Measurements from ENCODE around the gene MXD4.

Gene MXD4

DNA sequence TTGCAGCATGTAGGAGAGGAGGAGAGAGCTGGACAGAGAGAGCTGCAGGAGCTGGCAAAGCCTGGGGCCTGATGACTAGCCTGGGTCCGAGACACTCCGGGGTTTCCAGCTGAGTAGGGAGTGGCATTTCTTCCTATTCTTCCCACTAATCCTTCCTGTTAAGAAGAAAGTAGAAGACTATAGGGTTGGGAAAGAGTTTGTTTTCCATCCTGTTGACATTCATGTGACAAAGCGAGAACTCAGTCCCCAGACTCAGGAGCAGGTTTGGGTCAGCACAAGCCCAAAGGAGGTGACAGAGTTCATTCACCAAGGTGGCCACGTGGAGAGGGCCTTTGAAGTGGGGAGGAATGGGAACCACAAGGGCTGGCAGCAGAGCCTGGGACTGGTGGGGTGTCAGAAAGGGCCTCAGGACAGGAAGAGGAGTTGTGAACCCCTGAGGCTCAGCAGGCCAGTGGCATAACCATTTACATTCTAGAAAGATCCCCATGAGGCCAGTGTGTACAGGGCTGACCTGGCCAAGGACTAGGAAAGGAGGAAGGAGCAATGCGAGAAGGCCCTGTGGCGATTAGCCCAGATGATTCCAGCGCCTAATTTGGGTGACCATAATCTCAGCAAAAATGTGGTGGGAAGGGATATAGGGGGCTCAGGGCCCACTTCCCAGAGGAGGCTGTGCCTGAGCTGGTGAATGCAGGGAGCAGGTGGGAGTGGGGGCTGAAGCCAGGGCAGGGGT lies 16.7 kb downstream of the MXD4 start:
- peak overlapping the region in 1 of 2 donors; percentile 59 for H3K27ac ChIP-seq
- DNase-seq (ENCODE audit: low spot score): no peak
- TF ChIP-seq, protein P1, sequence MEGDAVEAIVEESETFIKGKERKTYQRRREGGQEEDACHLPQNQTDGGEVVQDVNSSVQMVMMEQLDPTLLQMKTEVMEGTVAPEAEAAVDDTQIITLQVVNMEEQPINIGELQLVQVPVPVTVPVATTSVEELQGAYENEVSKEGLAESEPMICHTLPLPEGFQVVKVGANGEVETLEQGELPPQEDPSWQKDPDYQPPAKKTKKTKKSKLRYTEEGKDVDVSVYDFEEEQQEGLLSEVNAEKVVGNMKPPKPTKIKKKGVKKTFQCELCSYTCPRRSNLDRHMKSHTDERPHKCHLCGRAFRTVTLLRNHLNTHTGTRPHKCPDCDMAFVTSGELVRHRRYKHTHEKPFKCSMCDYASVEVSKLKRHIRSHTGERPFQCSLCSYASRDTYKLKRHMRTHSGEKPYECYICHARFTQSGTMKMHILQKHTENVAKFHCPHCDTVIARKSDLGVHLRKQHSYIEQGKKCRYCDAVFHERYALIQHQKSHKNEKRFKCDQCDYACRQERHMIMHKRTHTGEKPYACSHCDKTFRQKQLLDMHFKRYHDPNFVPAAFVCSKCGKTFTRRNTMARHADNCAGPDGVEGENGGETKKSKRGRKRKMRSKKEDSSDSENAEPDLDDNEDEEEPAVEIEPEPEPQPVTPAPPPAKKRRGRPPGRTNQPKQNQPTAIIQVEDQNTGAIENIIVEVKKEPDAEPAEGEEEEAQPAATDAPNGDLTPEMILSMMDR (IDR thresholded peaks at IDR 0.05): no peak

DNA sequence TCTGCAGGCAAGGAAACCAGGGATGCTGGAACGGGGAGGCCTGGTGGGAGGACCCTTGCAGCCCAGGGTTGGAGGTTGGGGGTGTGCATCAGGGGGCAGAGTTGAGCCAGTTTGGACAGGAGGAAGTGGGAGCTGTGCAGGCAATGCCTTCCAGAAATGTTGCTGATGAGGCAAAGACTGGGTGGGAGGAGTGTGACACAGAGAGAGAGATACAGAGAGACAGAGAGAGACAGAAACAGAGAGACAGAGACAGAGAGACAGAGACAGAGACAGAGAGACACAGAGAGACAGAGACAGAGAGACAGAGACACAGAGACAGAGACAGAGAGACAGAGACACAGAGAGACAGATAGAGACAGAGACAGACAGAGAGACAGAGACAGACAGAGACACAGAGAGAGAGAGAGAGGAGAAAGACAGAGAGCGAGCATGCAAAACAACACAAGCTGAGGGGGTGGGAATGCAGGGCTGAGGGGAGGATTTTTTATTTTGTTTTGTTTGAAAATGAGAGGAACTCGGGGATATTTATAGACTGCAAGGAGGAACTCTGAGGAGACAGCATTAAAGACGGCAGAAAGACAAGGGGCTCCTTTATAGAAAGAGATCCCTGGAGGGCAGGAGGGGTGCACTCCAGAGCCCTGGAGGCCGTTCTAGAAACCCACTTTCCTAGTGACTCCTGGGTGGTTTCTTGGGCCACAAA lies 18.1 kb downstream of the MXD4 start:
- Histone ChIP-seq H3K27ac (peak overlapping the region; percentile 14 to 57), H3K4me3 (no peak overlapping the region)
- DNase-seq (ENCODE audit: low spot score): peak; percentile 74
- TF ChIP-seq, protein P1 (IDR thresholded peaks at IDR 0.05): no peak

More for the DNA sequence above, 16.7 kb downstream of the MXD4 start:
- H3K4me3 ChIP-seq: no peak overlapping the region

DNA sequence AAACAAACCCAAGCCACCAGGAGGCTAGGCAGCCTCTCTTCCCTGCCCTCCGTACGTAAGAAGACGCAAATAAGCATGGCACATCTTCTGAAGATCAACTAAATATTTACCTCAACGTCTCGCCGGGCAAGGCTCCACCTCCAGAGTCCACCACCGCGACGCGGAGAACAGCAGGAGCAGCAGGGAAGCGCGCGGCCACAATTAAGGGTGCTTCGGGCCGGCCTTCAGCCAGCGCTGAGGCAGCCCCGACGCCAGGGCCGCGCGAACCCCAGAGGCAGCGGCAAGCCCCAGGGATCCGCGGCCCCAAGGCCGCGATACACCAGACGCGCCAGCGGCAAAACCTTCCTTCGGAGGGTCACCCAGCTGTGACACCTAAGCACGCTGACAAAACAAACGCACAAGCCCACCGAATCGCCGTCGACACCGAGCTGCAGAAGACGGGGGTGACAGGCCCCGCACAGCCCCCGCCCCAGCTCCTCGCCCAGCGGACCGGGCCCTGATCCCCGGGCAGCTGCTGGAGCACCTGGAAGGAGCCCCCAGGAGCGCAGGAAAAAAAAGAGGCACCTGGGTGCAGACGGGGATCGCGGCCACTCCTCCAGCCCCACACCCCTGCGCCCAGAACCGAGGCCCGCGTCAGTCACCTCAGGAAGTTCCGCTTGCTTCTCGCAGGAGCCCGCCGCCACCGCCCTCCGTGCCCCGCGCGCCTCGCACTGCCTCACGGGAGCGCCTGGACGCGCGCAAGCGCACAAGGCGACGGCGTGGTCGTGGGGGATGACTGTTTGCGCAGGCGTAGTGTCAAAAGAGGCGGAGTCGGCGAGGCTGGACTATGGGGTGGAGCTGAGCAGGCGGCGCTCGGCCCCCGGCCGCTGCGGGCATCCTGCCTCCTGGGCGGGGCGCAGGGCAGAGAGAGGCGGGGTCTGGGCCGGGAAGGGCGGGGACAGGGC lies 20.2 kb downstream of the MXD4 start, which contains the start of the genes HAUS3 and POLN:
TSS of gene HAUS3 (minus strand) at position 712 of the 944 bp plus-strand sequence. CDS start 1,175 bp downstream, outside the sequence.
TSS of gene POLN (minus strand) at position 712 of the 944 bp plus-strand sequence. CDS start 12,890 bp downstream, outside the sequence.
- Histone ChIP-seq H3K4me3 (peak within 1 kb of the TSS; percentile 95), H3K27ac (peak within 1 kb of the TSS; percentile 76 to 82)
- DNase-seq (ENCODE audit: low spot score): peak; percentile 98
- TF ChIP-seq, protein P1 (IDR thresholded peaks at IDR 0.05): no peak

DNA sequence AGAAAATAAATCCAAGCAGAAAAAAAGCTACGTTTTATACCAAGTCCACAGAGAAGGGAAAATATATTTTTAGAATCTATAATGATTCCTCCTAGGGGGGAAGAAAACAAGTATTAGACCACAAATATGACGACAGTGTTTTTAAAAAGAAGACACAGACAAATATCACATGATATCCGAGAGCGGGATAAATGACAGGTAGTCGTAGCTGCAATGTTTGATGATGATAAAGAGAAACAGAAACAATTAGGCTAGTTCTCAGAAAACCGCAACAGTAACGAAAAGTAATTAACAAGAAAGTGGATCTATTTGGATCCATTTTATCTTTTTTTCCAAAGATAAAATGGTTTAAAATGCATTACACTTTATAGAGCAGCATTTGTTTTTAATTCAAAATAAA lies 20.9 kb downstream of the MXD4 start:
- TF ChIP-seq, protein P1 (IDR thresholded peaks at IDR 0.05): no peak
- Histone ChIP-seq H3K4me3 (peak overlapping the region; percentile 95), H3K27ac (peak overlapping the region in 1 of 2 donors; percentile 76)
- DNase-seq (ENCODE audit: low spot score): no peak

DNA sequence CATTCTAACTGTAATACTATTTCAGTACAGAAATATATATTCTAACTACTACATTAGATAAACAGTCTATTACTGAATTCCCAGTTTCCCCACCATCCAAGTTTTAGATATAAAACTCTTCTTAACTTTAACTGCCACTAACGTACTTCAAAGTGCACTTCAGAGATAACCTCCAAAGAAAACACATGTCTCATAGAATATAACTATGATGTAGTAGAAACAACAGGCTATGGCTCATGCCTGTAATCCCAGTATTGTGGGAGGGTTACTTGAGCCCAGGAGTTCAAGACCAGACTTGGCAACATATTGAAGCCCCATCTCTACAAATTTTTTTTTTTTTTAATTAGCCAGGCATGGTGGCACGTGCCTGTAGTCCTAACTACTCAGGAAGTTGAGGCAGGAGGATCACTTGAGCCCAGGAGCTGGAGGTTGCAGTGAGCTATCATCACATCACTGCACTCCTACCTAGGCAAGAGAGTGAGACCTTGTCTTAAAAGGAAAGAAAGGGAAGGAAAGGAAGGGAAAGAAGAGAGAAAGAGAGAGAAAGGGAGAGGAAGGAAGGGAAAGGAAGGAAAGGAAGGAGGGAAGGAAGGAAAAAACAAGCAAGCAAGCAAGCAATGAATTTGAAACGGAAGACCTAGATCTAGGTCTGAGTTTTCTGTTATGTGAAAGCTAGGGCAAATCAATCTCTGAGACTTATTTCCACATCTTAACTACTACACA lies 24.8 kb downstream of the MXD4 start:
- TF ChIP-seq, protein P1 (IDR thresholded peaks at IDR 0.05): no peak
- H3K4me3 ChIP-seq: no peak overlapping the region
- DNase-seq (ENCODE audit: low spot score): no peak
- no peak overlapping the region for H3K27ac ChIP-seq

DNA sequence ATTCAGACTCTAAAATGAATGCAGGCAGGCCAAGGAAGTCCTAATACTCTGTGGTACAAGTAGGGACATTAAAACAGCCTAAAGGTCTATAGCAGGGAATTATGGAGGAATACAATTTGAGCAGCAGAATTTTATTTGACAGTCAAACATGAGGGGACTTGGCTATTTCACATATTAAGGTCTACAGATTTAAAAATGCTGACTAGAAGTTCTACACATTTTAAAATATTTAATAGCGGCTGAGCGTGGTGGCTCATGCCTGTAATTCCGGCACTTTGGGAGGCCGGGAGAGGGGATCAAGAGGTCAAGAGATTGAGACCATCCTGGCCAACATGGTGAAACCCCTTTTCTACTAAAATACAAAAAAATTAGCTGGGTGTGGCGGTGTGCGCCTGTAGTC lies 30.8 kb downstream of the MXD4 start:
- DNase-seq (ENCODE audit: low spot score): no peak
- H3K27ac ChIP-seq: no peak overlapping the region
- TF ChIP-seq, protein P1 (IDR thresholded peaks at IDR 0.05): no peak
- H3K4me3 ChIP-seq: no peak overlapping the region

Data from coronary artery (tissue), 2 donors.